ENCODE data around the gene CACNB3. TPM values are rescaled to one million over a fixed set of nuclear protein-coding genes. Genes with fewer than 3 reads are reported as not detected.
A peak's percentile ranks its signal among the peaks of the same experiment; 100 is the strongest.

Gene CACNB3
- total RNA-seq, 2 donors from 2014 or later = 23.4 to 54.5 TPM

DNA sequence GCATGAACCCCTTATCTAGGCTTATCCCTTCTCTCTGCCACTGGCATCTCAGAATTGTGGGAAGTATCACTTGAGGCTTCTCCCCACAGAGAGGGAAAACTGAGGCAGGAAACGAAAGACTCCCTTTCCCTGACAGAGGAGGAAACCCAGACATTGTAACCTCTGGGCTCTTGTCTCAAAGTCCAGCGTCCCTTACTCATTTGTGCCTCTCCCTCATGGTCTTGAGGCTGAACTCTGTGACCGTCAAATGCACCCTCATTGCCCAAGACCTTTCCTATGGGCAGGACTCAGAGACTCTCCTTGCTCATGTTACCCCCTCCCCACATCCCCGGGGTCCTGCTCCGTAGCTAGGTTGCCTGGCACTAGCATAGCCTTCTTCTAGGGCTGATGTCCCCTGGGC is 3.8 kb downstream of the CACNB3 start:
- no peak for DNase-seq
- Histone ChIP-seq H3K9me3 (no peaks in the 10 kb centered on the region), H3K36me3 (no peaks in the 10 kb centered on the region), H3K4me1 (no peaks in the 10 kb centered on the region), H3K9ac (ENCODE audit: low read depth in 2 of 2, low read length in 2 of 2) (no peak overlapping the region), H3K27me3 (no peaks in the 10 kb centered on the region), H3K4me3 (no peak overlapping the region), H3K27ac (no peak overlapping the region)
- intact Hi-C loops (cut with DNase I) = no loop called here
- TF ChIP-seq, protein P1, sequence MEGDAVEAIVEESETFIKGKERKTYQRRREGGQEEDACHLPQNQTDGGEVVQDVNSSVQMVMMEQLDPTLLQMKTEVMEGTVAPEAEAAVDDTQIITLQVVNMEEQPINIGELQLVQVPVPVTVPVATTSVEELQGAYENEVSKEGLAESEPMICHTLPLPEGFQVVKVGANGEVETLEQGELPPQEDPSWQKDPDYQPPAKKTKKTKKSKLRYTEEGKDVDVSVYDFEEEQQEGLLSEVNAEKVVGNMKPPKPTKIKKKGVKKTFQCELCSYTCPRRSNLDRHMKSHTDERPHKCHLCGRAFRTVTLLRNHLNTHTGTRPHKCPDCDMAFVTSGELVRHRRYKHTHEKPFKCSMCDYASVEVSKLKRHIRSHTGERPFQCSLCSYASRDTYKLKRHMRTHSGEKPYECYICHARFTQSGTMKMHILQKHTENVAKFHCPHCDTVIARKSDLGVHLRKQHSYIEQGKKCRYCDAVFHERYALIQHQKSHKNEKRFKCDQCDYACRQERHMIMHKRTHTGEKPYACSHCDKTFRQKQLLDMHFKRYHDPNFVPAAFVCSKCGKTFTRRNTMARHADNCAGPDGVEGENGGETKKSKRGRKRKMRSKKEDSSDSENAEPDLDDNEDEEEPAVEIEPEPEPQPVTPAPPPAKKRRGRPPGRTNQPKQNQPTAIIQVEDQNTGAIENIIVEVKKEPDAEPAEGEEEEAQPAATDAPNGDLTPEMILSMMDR (IDR thresholded peaks at IDR 0.05) = no peak

GRCh38 chr12:48822711-48823110 is 4.4 kb downstream of the CACNB3 start:
- intact Hi-C loops (cut with DNase I) = no loop called here
- Histone ChIP-seq H3K27me3 (no peaks in the 10 kb centered on the region), H3K4me3 (no peak overlapping the region), H3K27ac (no peak overlapping the region), H3K9me3 (no peaks in the 10 kb centered on the region), H3K4me1 (no peaks in the 10 kb centered on the region), H3K36me3 (no peaks in the 10 kb centered on the region), H3K9ac (ENCODE audit: low read depth in 2 of 2, low read length in 2 of 2) (no peak overlapping the region)
- no peak for DNase-seq
- TF ChIP-seq, protein P1 (IDR thresholded peaks at IDR 0.05) = no peak

- TF ChIP-seq, protein P1 (IDR thresholded peaks at IDR 0.05) = no peak
Measured at GRCh38 chr12:48823281-48823680, 5.0 kb downstream of the CACNB3 start.

GRCh38 chr12:48824112-48824511 is 5.8 kb downstream of the CACNB3 start:
- Histone ChIP-seq H3K9me3 (no peaks in the 10 kb centered on the region), H3K4me1 (no peaks in the 10 kb centered on the region), H3K36me3 (no peaks in the 10 kb centered on the region), H3K27ac (no peak overlapping the region), H3K9ac (ENCODE audit: low read depth in 2 of 2, low read length in 2 of 2) (no peak overlapping the region), H3K27me3 (no peaks in the 10 kb centered on the region), H3K4me3 (no peak overlapping the region)
- TF ChIP-seq, protein P1 (IDR thresholded peaks at IDR 0.05) = no peak
- peak; percentile 45 for DNase-seq
- intact Hi-C loops (cut with DNase I) = no loop called here

More at GRCh38 chr12:48823281-48823680, 5.0 kb downstream of the CACNB3 start:
- Histone ChIP-seq H3K27ac (no peak overlapping the region), H3K9me3 (no peaks in the 10 kb centered on the region), H3K4me1 (no peaks in the 10 kb centered on the region), H3K9ac (ENCODE audit: low read depth in 2 of 2, low read length in 2 of 2) (no peak overlapping the region), H3K36me3 (no peaks in the 10 kb centered on the region), H3K27me3 (no peaks in the 10 kb centered on the region), H3K4me3 (no peak overlapping the region)
- intact Hi-C loops (cut with DNase I) = no loop called here
- DNase-seq = no peak

DNA sequence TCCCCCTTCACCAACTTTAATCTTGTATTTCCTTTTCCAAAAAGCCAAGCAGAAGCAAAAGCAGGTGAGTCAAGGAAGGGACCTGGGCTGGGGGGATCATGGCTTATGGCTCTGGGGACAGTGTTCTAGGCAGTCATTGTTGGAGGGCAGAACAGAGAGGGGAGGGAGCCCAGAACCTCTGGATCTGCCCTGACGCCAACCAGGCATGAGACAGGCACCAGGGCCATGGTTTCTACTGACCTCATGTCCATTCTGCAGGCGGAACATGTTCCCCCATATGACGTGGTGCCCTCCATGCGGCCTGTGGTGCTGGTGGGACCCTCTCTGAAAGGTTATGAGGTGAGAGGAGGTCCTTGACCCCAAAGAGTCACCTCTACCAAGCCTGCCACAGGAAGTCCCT is 6.6 kb downstream of the CACNB3 start:
- Histone ChIP-seq H3K4me3 (no peak overlapping the region), H3K9ac (ENCODE audit: low read depth in 2 of 2, low read length in 2 of 2) (no peak overlapping the region), H3K27ac (no peak overlapping the region), H3K9me3 (no peaks in the 10 kb centered on the region), H3K4me1 (no peaks in the 10 kb centered on the region), H3K36me3 (peaks cover 2% of the 10 kb centered on the region), H3K27me3 (no peaks in the 10 kb centered on the region)
- intact Hi-C loops (cut with DNase I) = no loop called here
- TF ChIP-seq, protein P1 (IDR thresholded peaks at IDR 0.05) = no peak
- no peak for DNase-seq

Data from colonic mucosa (tissue), 4 donors.